Measurements from ENCODE around the gene RNASE11. TPM values are rescaled to one million over a fixed set of nuclear protein-coding genes. Genes with fewer than 3 reads are reported as not detected.

RNASE11 gene
- polyA plus RNA-seq, 1 experiment, result not detected

- CTCF ChIA-PET, result interaction anchor here (1.0 kb wide), 1 partner anchor 16 kb away, joined by 3 read pairs; no protein-coding TSS in a partner anchor
- H3K27me3 ChIP-seq (ENCODE audit: control insufficient read depth, insufficient read depth, low read length), result peaks cover 3% of the 10 kb centered on the region
- H3K9me3 ChIP-seq (ENCODE audit: control insufficient read depth, insufficient read depth, low read length), result no peaks in the 10 kb centered on the region
- no peak for DNase-seq (ENCODE audit: low read depth, low spot score)
- no peak overlapping the region for H3K4me3 ChIP-seq (ENCODE audit: low read depth, low read length)
- POLR2A ChIA-PET, result no interaction called here
- TF ChIP-seq CTCF (IDR thresholded peaks at IDR 0.05; ENCODE audit: low read depth, low read length), result no peak
- no peak overlapping the region for H3K27ac ChIP-seq (ENCODE audit: low read depth, low read length)
These were observed 4.8 kb upstream of the RNASE11 start for GRCh38 chr14:20592574-20592973.

DNA sequence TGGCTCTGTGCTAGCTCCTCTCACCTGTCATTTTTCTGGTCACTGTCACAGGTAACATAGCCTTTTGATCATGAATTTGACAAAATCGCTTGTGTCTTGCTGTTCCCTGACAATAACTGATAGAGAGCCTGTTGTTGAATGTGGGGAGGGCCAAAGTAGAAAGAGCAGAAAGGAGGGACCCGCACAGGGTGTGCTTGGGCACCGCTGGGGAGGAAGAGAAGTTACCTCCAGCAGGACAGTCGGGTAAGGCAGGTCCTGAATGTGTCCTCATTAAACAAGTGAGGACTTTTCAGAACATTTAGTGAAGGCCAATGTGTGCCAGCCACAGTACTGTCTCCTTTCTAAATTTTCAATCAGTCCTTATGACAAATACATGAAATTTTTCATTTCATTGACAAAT lies 3.4 kb upstream of the RNASE11 start, which contains the start of gene RNASE12:
Gene RNASE12, minus strand, starts transcription at position 142 of the 400 bp plus-strand sequence. CDS start 653 bp downstream, outside the sequence.
- ChIA-PET POLR2A (no interaction called here), CTCF (no interaction called here)
- H3K9me3 ChIP-seq (ENCODE audit: control insufficient read depth, insufficient read depth, low read length), result no peaks in the 10 kb centered on the region
- peaks cover 3% of the 10 kb centered on the region for H3K27me3 ChIP-seq (ENCODE audit: control insufficient read depth, insufficient read depth, low read length)
- DNase-seq (ENCODE audit: low read depth, low spot score), result no peak
- H3K4me3 ChIP-seq (ENCODE audit: low read depth, low read length), result no peak within 1 kb of the TSS
- no peak for TF ChIP-seq CTCF (IDR thresholded peaks at IDR 0.05; ENCODE audit: low read depth, low read length)
- no peak within 1 kb of the TSS for H3K27ac ChIP-seq (ENCODE audit: low read depth, low read length)

DNA sequence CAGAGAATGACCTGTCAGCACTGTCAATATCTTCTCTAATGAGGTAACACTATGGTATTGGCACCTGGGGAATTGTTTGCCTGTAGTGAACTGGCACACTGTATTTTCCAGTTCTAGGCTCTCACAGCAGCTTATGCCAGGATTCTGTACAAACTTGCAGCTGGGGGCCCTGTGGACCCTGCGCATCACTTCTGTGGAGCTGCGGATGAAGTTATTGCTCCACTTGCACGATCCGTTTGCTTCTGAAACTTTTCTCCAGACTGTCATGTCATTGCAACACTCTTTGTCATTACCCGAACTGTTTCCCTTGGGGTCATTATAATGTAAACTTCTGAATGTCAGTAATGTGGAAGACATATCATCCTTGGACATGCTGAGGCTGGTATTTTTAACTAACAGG lies 3.9 kb downstream of the RNASE11 start:
- Histone ChIP-seq H3K9me3 (ENCODE audit: control insufficient read depth, insufficient read depth, low read length) (no peaks in the 10 kb centered on the region), H3K27me3 (ENCODE audit: control insufficient read depth, insufficient read depth, low read length) (peaks cover 5% of the 10 kb centered on the region), H3K27ac (ENCODE audit: low read depth, low read length) (no peak overlapping the region), H3K4me3 (ENCODE audit: low read depth, low read length) (no peak overlapping the region)
- POLR2A ChIA-PET, result no interaction called here
- no peak for DNase-seq (ENCODE audit: low read depth, low spot score)
- CTCF ChIA-PET, result interaction anchor here (1.7 kb wide), 1 partner anchor 53 kb away, joined by 5 read pairs; no protein-coding TSS in a partner anchor
- TF ChIP-seq CTCF (IDR thresholded peaks at IDR 0.05; ENCODE audit: low read depth, low read length), result no peak

DNA sequence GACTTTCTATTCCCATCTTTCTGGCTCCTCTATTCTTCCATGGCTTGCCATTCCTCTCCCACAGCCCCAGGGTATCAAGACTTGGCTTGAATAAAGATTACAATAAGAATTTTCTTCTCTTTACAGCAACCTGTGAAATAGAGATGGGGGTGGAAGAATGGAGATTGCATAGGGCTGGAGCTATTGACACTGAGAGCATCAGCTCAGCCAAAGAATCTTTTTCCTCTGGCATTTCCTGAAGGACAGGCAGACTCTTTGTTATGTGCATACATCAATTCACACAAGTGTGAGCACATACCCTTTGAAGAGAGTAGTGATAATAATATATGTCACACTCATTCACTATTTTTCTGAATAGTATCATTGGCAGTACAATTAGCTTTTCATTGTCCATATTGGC lies 4.7 kb downstream of the RNASE11 start:
- ChIA-PET CTCF (interaction anchor here (1.7 kb wide), 1 partner anchor 52 kb away, joined by 5 read pairs; no protein-coding TSS in a partner anchor), POLR2A (no interaction called here)
- Histone ChIP-seq H3K4me3 (ENCODE audit: low read depth, low read length) (no peak overlapping the region), H3K9me3 (ENCODE audit: control insufficient read depth, insufficient read depth, low read length) (no peaks in the 10 kb centered on the region), H3K27ac (ENCODE audit: low read depth, low read length) (no peak overlapping the region), H3K27me3 (ENCODE audit: control insufficient read depth, insufficient read depth, low read length) (peaks cover 5% of the 10 kb centered on the region)
- DNase-seq (ENCODE audit: low read depth, low spot score), result no peak
- TF ChIP-seq CTCF (IDR thresholded peaks at IDR 0.05; ENCODE audit: low read depth, low read length), result no peak

GRCh38 chr14:20580242-20580641 lies 7.6 kb downstream of the RNASE11 start:
- no peak for DNase-seq (ENCODE audit: low read depth, low spot score)
- H3K9me3 ChIP-seq (ENCODE audit: control insufficient read depth, insufficient read depth, low read length), result no peaks in the 10 kb centered on the region
- peaks cover 5% of the 10 kb centered on the region for H3K27me3 ChIP-seq (ENCODE audit: control insufficient read depth, insufficient read depth, low read length)
- CTCF ChIA-PET, result no interaction called here
- H3K27ac ChIP-seq (ENCODE audit: low read depth, low read length), result no peak overlapping the region
- POLR2A ChIA-PET, result no interaction called here
- H3K4me3 ChIP-seq (ENCODE audit: low read depth, low read length), result no peak overlapping the region
- no peak for TF ChIP-seq CTCF (IDR thresholded peaks at IDR 0.05; ENCODE audit: low read depth, low read length)

Measured in AG04450 (cell line).